Erythroblast (primary cell): ENCODE data around the gene NCKAP1.
"Not testable (repeated sequence)": the region's sequence is repeated elsewhere in the genome, so short reads cannot be mapped to it uniquely, and the experiment has no call there.

ENCODE experiments used
- DNase-seq, 2 experiments: peaks; one replicate each; lab custom pipeline; 2025; lab: John Stamatoyannopoulos, UW
- GATA1 ChIP-seq: IDR thresholded peaks from 2 replicates; pipeline ENCODE4 v1.6.1; 2011; ENCODE audit warnings: low read depth, mild to moderate bottlenecking, control low read depth, low read length, moderate library complexity
- POLR2A ChIP-seq: IDR thresholded peaks from 2 replicates; pipeline ENCODE4 v1.6.1; 2011; ENCODE audit warnings: mild to moderate bottlenecking, low read length

Gene NCKAP1

GRCh38 chr2:182912518-182912915 is 125.7 kb downstream of the NCKAP1 start:
- no peak for DNase-seq
- TF ChIP-seq POLR2A (no peak), GATA1 (no peak)

DNA sequence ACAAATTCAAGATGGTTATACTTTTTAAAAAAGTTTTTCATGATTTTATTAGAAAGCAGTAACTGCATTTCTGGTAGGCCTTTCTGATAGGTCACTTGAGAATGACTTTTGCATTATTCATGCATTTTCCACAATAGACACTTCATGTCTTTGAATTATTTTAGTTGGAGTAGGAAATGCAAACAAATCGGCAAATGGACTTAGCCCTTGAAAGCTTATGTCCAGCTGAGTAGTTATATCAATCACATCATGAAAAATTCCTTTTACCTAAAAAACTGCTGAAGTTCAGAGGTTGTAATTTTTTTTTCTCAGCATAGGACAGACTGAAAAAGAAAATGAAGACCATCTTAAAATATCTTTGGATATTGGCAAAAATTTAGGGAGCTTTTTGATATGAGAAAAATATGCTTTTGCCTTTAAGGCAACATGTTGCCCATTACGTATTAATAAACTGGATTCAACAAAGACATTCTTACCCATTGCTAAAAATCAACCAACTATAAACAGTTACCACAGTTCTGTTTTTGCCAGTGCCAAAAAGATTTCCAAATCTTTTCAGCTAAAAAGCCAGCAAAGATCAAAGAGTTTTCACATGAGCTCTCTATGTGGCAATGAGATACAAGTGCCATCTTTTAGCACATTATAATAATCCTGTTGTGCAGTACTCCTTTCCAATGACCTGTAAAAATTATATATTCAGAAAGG is 126.3 kb downstream of the NCKAP1 start:
- DNase-seq: no peak
- TF ChIP-seq POLR2A (no peak), GATA1 (no peak)

DNA sequence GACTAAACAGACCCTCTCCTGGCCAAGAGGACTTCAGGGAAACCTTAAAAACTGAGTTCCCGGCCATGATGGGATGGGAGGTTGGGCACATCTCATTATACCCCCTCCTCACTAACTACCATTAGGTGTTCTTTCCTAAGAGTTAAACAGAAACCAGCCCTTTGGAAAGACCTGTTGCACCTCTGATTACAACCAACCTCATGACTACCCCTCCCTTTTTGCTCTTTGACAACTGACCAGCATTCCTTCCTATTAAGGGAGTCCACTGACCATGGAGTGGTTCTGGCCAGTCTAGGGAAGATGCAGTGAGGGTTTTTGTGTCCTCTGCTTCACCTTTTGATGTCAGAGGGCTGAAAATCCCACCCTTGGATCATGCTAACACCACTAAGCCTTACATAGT is 127.3 kb downstream of the NCKAP1 start:
- no peak for DNase-seq
- no peak for TF ChIP-seq POLR2A

DNA sequence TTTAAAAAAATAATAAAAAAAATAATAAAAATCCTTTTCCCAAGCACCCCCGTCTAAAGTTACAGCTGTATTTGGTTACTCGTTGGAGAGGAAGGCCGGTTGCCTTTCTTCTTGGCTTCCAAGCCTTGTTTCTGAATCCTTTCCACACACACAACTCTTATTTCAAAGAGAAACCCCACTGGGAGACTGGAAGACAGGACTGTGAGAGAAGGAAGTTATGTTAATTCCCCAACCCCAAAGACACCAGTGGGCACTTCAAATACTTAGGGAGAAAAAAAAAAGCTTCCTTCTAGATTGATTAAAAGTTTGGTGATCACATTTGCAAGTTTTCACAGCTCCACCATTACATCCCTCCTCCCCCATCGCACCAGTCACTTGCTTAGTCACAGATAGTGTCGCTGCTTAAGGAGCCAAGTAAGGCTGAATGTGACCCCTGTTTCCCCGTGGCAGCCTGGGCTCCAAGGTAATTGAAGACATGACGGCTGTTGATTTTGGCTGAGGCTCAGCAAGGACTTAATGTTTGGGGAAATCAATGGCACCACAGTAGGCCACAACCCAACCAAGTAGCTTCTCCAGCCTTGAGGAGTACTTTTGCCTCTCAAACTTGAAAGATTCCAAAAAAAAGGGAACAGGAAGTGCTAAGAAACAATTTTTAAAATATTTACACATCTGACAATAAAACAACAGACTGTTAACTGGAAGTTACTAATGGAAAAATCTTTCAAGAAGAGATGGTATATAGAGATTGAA is 131.0 kb downstream of the NCKAP1 start:
- DNase-seq: no peak
- TF ChIP-seq POLR2A: no peak
- TF ChIP-seq GATA1: no peak

DNA sequence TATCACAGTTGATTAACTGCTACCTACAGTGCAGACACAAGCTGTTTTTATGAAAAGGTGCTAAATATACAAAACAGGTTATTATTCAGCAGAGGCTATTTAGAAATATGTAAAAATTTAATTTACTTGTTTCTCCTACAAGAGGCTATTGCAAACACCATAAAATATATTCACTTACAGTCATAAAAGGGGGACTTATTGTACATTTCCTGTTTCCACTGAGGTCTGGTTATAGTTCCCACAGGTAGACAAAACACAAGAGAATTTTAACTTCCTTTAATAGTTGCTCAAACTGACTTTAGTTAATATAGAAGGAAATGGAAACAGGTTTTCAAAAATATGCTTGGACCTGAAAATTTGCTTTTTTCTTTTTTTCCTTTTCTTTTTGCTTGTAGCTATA is 131.8 kb downstream of the NCKAP1 start:
- DNase-seq: no peak
- no peak for TF ChIP-seq POLR2A
- no peak for TF ChIP-seq GATA1

DNA sequence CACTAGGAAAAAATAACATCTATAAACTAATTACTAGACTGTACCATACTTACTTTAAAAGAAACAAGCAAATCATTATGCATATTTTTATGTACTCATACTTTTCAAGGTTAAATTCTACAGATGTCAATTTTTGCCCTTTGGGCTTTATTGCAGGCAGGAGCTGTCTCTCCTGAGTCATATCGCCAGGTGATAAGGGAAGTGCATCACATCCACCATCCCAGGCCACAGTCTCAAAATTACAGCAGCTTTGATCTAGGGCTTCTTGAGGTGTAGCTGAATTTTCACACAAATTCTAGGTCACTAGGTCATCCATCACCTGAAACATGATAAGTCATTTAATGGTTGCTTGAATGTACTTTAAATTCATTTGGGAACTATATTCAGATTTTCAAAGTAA is 133.4 kb downstream of the NCKAP1 start:
- DNase-seq: peak in 1 of 2 experiments; percentile 6
- TF ChIP-seq GATA1 (no peak), POLR2A (no peak)

DNA sequence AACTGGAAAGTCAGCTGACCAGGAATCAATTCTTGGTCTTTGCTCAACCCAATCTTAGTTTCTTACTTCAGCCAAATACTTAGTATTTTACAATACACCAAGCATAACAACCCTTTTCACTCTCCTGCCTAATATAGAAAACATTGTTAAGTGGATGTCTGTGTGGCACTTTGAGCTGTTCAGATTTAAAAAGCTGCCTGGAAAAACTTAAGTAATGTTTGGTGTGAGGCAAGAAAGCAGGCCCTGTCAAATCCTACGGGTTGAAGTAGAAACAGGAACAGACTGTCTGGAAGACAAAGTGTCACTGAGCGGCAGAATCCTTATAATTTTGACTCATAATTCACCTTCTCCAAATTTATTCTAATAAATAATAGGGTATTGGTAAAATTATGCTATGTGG is 134.7 kb downstream of the NCKAP1 start:
- DNase-seq: no peak
- TF ChIP-seq POLR2A (no peak), GATA1 (no peak)

DNA sequence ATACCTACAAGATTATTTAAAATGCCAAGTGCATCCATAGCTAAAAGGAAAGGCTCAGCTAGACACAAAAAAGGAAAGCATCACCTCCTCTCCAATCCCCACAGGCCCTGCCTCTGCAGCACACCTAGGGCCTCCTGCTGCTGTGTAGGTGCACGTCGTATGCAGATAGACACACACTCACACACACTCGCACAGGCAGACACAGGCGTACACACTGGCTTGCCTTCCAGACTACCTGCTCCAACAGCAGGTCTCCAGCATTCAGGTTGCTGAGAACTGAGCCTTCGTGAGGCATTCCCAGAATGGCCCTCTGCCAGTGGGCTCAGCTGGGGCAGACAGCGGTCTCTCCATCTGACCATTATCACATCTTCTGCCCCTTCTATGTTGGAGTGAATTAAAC is 136.5 kb downstream of the NCKAP1 start:
- no peak for DNase-seq
- no peak for TF ChIP-seq POLR2A
- TF ChIP-seq GATA1: no peak

- no peak for DNase-seq
- no peak for TF ChIP-seq GATA1
- TF ChIP-seq POLR2A: no peak
Observed at GRCh38 chr2:182898718-182899117, 139.5 kb downstream of the NCKAP1 start.

DNA sequence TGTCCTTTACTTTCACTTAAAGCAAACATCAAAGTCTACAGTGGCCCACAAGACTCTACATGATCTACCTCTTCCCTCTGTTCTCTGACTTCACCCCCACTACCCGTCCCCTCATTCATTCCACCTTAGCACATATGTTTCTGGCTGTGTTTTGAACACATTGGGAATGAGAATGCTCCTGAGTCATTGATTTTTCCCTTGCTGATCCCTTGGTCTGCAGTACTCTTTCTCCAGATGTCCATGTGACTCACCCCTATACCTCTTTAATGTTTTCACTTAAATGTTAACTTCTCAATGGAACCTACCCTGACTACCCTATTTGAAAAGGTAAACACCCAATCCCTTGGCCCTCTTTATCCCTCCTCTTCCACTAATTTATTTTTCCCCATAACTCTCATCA is 141.1 kb downstream of the NCKAP1 start:
- TF ChIP-seq POLR2A (no peak), GATA1 (no peak)
- no peak for DNase-seq

- TF ChIP-seq GATA1 (no peak), POLR2A (no peak)
- DNase-seq: no peak
Observed at GRCh38 chr2:182895798-182896197, 142.5 kb downstream of the NCKAP1 start.

GRCh38 chr2:182895169-182895568 is 143.1 kb downstream of the NCKAP1 start:
- TF ChIP-seq GATA1 (no peak), POLR2A (no peak)

GRCh38 chr2:182894174-182894573 is 144.1 kb downstream of the NCKAP1 start:
- TF ChIP-seq GATA1: no peak
- no peak for TF ChIP-seq POLR2A
- no peak for DNase-seq

More at GRCh38 chr2:182895169-182895568, 143.1 kb downstream of the NCKAP1 start:
- DNase-seq: no peak

DNA sequence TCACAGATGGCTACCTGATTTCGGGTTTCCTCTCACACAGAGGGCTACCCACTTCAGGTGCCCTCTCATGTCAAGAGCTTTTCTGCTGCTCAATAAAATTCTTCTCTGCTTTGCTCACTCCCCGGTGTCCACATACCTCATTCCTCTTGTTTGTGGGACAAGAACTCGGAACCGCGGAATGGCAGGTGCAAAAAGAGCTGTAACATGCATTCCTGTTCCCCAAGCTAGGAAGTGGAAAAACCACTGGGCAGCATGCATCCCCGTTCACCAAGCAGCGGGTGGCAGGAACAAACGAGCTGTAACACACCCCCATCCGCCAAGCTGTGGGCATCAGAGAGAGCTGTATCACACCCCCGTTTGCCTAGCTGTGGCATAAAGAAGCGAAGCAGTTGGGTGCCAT is 144.6 kb downstream of the NCKAP1 start:
- no peak for DNase-seq
- TF ChIP-seq GATA1: no peak
- TF ChIP-seq POLR2A: no peak

DNA sequence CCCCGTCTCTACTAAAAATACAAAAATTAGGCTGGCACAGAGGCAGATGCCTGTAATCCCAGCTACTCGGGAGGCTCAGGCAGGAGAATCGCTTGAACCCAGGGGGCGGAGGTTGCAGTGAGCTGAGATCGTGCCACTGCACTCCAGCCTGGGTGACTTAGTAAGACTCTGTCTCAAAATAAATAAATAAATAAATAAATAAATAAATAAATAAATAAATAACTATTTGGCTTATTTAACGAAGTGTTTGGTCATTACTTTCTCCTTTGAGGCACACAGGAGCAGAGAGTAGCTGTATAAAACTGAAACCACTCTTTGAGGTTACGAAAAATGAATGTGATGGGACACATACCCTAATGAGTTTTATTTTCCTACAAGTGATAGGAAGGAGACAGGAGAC is 145.2 kb downstream of the NCKAP1 start:
- not testable (repeated sequence) for DNase-seq
